Loucy (cell line): ENCODE measurements around the gene ANO2.

Source experiments
- EZH2phosphoT487 ChIP-seq: fragments of 200-600 bp; IDR thresholded peaks from 2 replicates; pipeline ENCODE4 v1.6.1; 2018; ENCODE audit warnings: antibody characterized with exemption, mild to moderate bottlenecking, moderate library complexity, borderline replicate concordance
- TF ChIP-seq, protein P1 (sequence below): fragments of 200-600 bp; sonication (generic); conservative IDR thresholded peaks from 2 replicates; pipeline ENCODE4 v1.5.1; 2014; ENCODE audit warnings: mild to moderate bottlenecking, antibody characterized with exemption, low read length

- TF ChIP-seq, protein P1, sequence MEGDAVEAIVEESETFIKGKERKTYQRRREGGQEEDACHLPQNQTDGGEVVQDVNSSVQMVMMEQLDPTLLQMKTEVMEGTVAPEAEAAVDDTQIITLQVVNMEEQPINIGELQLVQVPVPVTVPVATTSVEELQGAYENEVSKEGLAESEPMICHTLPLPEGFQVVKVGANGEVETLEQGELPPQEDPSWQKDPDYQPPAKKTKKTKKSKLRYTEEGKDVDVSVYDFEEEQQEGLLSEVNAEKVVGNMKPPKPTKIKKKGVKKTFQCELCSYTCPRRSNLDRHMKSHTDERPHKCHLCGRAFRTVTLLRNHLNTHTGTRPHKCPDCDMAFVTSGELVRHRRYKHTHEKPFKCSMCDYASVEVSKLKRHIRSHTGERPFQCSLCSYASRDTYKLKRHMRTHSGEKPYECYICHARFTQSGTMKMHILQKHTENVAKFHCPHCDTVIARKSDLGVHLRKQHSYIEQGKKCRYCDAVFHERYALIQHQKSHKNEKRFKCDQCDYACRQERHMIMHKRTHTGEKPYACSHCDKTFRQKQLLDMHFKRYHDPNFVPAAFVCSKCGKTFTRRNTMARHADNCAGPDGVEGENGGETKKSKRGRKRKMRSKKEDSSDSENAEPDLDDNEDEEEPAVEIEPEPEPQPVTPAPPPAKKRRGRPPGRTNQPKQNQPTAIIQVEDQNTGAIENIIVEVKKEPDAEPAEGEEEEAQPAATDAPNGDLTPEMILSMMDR = no peak
- TF ChIP-seq EZH2phosphoT487 = no peak
Observed at GRCh38 chr12:5631497-5631896, 313.6 kb downstream of the ANO2 start.
